PFSK-1 (cell line): Measurements from ENCODE around the gene SOBP.

Experiments used
- FOXP2 ChIP-seq: optimal IDR thresholded peaks from 2 replicates; pipeline ENCODE3; 2011; ENCODE audit warnings: borderline replicate concordance, control low read depth, inconsistent platforms; ENCODE audit not compliant: insufficient read depth; ENCODE audit errors: extremely low read length, extremely low read depth
- POLR2AphosphoS5 ChIP-seq: IDR thresholded peaks from 2 replicates; pipeline ENCODE4 v1.6.1; 2012; ENCODE audit warnings: low read depth, mild to moderate bottlenecking, control low read depth, low read length, moderate library complexity
- SIN3A ChIP-seq: IDR thresholded peaks from 2 replicates; pipeline ENCODE4 v1.6.1; 2012; ENCODE audit warnings: mild to moderate bottlenecking, low read length, moderate library complexity, borderline replicate concordance; ENCODE audit not compliant: insufficient read depth
- TAF1 ChIP-seq: IDR thresholded peaks from 2 replicates; pipeline ENCODE4 v1.6.1; 2012; ENCODE audit warnings: low read length, control low read depth, borderline replicate concordance; ENCODE audit not compliant: insufficient read depth
- TF ChIP-seq, protein P1 (sequence below), 2 experiments: IDR thresholded peaks; 2 replicates each; pipeline versions ENCODE4 v1.6.1 to v1.8.0; 2011 to 2012; ENCODE audit warnings: low read depth in 2 of 2, low read length in 2 of 2, control low read depth in 1 of 2, inconsistent platforms in 1 of 2, mild to moderate bottlenecking in 1 of 2, moderate library complexity in 1 of 2; ENCODE audit not compliant: insufficient read depth in 1 of 2

DNA sequence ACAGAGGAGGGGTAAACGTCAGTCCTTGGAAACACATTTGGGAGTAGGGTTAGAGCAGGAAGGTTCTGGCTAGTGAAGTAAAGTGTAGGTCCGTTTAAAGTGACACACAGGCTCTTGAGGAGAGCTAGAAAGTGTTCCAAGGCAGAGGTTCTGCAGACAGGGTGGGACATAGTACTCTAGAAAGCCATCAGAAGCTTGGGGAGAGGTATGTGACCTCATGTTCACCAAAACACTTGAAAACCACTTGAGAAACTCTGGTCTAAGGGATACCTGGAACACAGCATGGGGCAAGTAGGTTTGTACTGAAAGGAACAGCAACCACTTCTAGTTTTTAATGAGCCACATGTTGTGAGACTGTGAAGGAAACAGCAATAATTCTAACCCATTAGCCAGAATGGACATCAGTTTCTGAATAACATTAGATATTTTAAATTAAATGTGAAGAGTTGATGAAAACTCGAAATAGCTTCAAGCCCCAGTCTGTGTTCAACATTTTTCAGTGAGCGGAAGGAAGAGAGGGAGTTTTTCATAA is 49.0 kb downstream of the SOBP start:
- TF ChIP-seq POLR2AphosphoS5 (no peak), TAF1 (no peak), SIN3A (no peak), FOXP2 (no peak)
- TF ChIP-seq, protein P1, sequence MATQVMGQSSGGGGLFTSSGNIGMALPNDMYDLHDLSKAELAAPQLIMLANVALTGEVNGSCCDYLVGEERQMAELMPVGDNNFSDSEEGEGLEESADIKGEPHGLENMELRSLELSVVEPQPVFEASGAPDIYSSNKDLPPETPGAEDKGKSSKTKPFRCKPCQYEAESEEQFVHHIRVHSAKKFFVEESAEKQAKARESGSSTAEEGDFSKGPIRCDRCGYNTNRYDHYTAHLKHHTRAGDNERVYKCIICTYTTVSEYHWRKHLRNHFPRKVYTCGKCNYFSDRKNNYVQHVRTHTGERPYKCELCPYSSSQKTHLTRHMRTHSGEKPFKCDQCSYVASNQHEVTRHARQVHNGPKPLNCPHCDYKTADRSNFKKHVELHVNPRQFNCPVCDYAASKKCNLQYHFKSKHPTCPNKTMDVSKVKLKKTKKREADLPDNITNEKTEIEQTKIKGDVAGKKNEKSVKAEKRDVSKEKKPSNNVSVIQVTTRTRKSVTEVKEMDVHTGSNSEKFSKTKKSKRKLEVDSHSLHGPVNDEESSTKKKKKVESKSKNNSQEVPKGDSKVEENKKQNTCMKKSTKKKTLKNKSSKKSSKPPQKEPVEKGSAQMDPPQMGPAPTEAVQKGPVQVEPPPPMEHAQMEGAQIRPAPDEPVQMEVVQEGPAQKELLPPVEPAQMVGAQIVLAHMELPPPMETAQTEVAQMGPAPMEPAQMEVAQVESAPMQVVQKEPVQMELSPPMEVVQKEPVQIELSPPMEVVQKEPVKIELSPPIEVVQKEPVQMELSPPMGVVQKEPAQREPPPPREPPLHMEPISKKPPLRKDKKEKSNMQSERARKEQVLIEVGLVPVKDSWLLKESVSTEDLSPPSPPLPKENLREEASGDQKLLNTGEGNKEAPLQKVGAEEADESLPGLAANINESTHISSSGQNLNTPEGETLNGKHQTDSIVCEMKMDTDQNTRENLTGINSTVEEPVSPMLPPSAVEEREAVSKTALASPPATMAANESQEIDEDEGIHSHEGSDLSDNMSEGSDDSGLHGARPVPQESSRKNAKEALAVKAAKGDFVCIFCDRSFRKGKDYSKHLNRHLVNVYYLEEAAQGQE (IDR thresholded peaks at IDR 0.05; ENCODE audit: insufficient read depth in 1 of 2, low read depth in 2 of 2, low read length in 2 of 2) = no peak
